PFSK-1 (cell line): ENCODE results near the gene RELT.

Source experiments
- FOXP2 ChIP-seq: optimal IDR thresholded peaks from 2 replicates; pipeline ENCODE3; 2011; ENCODE audit warnings: borderline replicate concordance, control low read depth, inconsistent platforms; ENCODE audit not compliant: insufficient read depth; ENCODE audit errors: extremely low read length, extremely low read depth
- POLR2AphosphoS5 ChIP-seq: IDR thresholded peaks from 2 replicates; pipeline ENCODE4 v1.6.1; 2012; ENCODE audit warnings: low read depth, mild to moderate bottlenecking, control low read depth, low read length, moderate library complexity
- REST ChIP-seq, 2 experiments: IDR thresholded peaks; 2 replicates each; pipeline versions ENCODE4 v1.6.1 to v1.8.0; 2011 to 2012; ENCODE audit warnings: low read depth in 2 of 2, low read length in 2 of 2, control low read depth in 1 of 2, inconsistent platforms in 1 of 2, mild to moderate bottlenecking in 1 of 2, moderate library complexity in 1 of 2; ENCODE audit not compliant: insufficient read depth in 1 of 2
- SIN3A ChIP-seq: IDR thresholded peaks from 2 replicates; pipeline ENCODE4 v1.6.1; 2012; ENCODE audit warnings: mild to moderate bottlenecking, low read length, moderate library complexity, borderline replicate concordance; ENCODE audit not compliant: insufficient read depth
- TAF1 ChIP-seq: IDR thresholded peaks from 2 replicates; pipeline ENCODE4 v1.6.1; 2012; ENCODE audit warnings: low read length, control low read depth, borderline replicate concordance; ENCODE audit not compliant: insufficient read depth

The RELT gene

GRCh38 chr11:73331138-73331916 is 44.9 kb upstream of the RELT start:
- TF ChIP-seq TAF1 (no peak), REST (IDR thresholded peaks at IDR 0.05; ENCODE audit: insufficient read depth in 1 of 2, low read depth in 2 of 2, low read length in 2 of 2) (no peak), POLR2AphosphoS5 (no peak), FOXP2 (no peak), SIN3A (no peak)

GRCh38 chr11:73333173-73333572 is 43.0 kb upstream of the RELT start:
- no peak for TF ChIP-seq TAF1
- no peak for TF ChIP-seq POLR2AphosphoS5
- TF ChIP-seq FOXP2, result no peak
- no peak for TF ChIP-seq REST (IDR thresholded peaks at IDR 0.05; ENCODE audit: insufficient read depth in 1 of 2, low read depth in 2 of 2, low read length in 2 of 2)
- TF ChIP-seq SIN3A, result no peak

GRCh38 chr11:73333640-73334383 is 42.4 kb upstream of the RELT start:
- TF ChIP-seq REST (IDR thresholded peaks at IDR 0.05; ENCODE audit: insufficient read depth in 1 of 2, low read depth in 2 of 2, low read length in 2 of 2), result no peak
- TF ChIP-seq TAF1, result no peak
- TF ChIP-seq SIN3A, result no peak
- TF ChIP-seq POLR2AphosphoS5, result no peak
- TF ChIP-seq FOXP2, result no peak

GRCh38 chr11:73334384-73335203 is 41.6 kb upstream of the RELT start:
- peak; percentile 29 for TF ChIP-seq FOXP2
- no peak for TF ChIP-seq TAF1
- no peak for TF ChIP-seq SIN3A

- TF ChIP-seq SIN3A, result peak; percentile 82; the same call in 1 of the 2 replicates
- TF ChIP-seq REST (IDR thresholded peaks at IDR 0.05; ENCODE audit: insufficient read depth in 1 of 2, low read depth in 2 of 2, low read length in 2 of 2), result peak in 1 of 2 experiments; percentile 48; a peak in 1 of 4 replicates
- peak; percentile 48; the same call in 1 of the 2 replicates for TF ChIP-seq POLR2AphosphoS5
- no peak for TF ChIP-seq FOXP2
- TF ChIP-seq TAF1, result peak; percentile 44; the same call in 1 of the 2 replicates
These were observed 40.8 kb upstream of the RELT start for GRCh38 chr11:73335204-73335923.
